ENCODE measurements around the gene SERGEF. TPM values are rescaled to one million over a fixed set of nuclear protein-coding genes. Genes with fewer than 3 reads are reported as not detected.

The SERGEF gene
- total and polyA plus RNA-seq, 10 of the 15 experiments (the other 5 are each of a cell fraction or from before 2014, with no cell fraction given) = 14.6 to 27.8 (median 22.4) TPM

DNA sequence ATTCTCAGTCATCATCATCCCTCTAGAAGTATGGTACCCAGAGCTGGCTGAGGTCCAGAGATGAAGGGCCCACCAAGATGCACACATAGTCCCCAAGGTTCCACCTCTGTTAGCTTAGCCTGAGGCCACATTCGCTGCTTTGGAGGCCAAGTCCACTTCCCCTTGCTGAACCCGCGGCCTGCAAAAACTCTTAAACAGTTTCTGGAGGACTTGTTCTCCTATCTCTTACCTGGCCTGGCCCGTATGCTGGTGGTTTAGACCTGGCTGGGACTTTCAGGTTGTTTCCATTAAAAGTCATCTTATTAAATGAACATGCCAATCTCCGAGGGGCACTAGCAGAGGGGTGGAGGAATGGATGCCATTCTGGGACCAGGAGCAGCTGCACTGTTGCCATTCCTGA, 213.7 kb downstream of the SERGEF start:
- POLR2A ChIA-PET = no interaction called here
- FAIRE-seq (no peak), DNase-seq (ENCODE audit: low read depth, low spot score) (no peak), ATAC-seq (no peak)
- Histone ChIP-seq H3K27me3 (replicated peaks in 1 of 2; ENCODE audit: control insufficient read depth in 2 of 2, insufficient read depth in 2 of 2, low read length in 1 of 2) (no peaks in the 10 kb centered on the region), H3K4me3 (no peak overlapping the region), H3K79me2 (ENCODE audit: control insufficient read depth, insufficient read depth, low read length) (no peaks in the 10 kb centered on the region), H3K27ac (ENCODE audit: control insufficient read depth, insufficient read depth) (no peak overlapping the region), H3K4me1 (ENCODE audit: control insufficient read depth, insufficient read depth, low read length) (no peaks in the 10 kb centered on the region), H4K20me1 (ENCODE audit: control insufficient read depth, insufficient read depth) (no peaks in the 10 kb centered on the region), H2AFZ (ENCODE audit: control insufficient read depth, low read depth, low read length) (no peak overlapping the region), H3K4me2 (ENCODE audit: control insufficient read depth, insufficient read depth) (no peak overlapping the region), H3K36me3 (ENCODE audit: control insufficient read depth in 2 of 2, insufficient read depth in 2 of 2, low read length in 1 of 2) (no peaks in the 10 kb centered on the region), H3K9ac (ENCODE audit: control insufficient read depth, insufficient read depth, low read length) (no peak overlapping the region), H3K9me3 (replicated peaks; ENCODE audit: control insufficient read depth, insufficient read depth, low read length) (no peaks in the 10 kb centered on the region)
- WGBS (ENCODE audit: insufficient coverage, insufficient replicate concordance, low lambda C conversion rate, missing lambda C conversion rate) = 96% methylated on average over 5 of the region's 5 CpGs
- RAD21 ChIA-PET (ENCODE audit: unreplicated experiment) = no interaction called here
- intact Hi-C loops (cut with micrococcal nuclease; ENCODE audit: unreplicated experiment) (no loop called here), in situ Hi-C loops (cut with MboI) (no loop called here)
- TF ChIP-seq SREBF2 (IDR thresholded peaks at IDR 0.05; ENCODE audit: low read length) (no peak), MTA2 (IDR thresholded peaks at IDR 0.05; ENCODE audit: low read depth) (no peak), RFX5 (IDR thresholded peaks at IDR 0.05; ENCODE audit: low read depth, low read length) (no peak), FOXK2 (IDR thresholded peaks at IDR 0.05) (no peak), KAT2A (conservative IDR thresholded peaks at IDR 0.05; ENCODE audit: control insufficient read depth, low read depth, low read length) (no peak), RB1 (IDR thresholded peaks at IDR 0.05; ENCODE audit: borderline replicate concordance) (no peak), NFYA (IDR thresholded peaks at IDR 0.05; ENCODE audit: borderline replicate concordance, low read depth, low read length) (no peak), MYB (IDR thresholded peaks at IDR 0.05; ENCODE audit: borderline replicate concordance, low read depth, low read length) (no peak), SUPT20H (IDR thresholded peaks at IDR 0.05; ENCODE audit: borderline replicate concordance, control insufficient read depth, low read depth, low read length) (no peak), NFIC (IDR thresholded peaks at IDR 0.05; ENCODE audit: low read depth, low read length) (no peak), HCFC1 (IDR thresholded peaks at IDR 0.05; ENCODE audit: low read length) (no peak)
- TF ChIP-seq, protein P1, sequence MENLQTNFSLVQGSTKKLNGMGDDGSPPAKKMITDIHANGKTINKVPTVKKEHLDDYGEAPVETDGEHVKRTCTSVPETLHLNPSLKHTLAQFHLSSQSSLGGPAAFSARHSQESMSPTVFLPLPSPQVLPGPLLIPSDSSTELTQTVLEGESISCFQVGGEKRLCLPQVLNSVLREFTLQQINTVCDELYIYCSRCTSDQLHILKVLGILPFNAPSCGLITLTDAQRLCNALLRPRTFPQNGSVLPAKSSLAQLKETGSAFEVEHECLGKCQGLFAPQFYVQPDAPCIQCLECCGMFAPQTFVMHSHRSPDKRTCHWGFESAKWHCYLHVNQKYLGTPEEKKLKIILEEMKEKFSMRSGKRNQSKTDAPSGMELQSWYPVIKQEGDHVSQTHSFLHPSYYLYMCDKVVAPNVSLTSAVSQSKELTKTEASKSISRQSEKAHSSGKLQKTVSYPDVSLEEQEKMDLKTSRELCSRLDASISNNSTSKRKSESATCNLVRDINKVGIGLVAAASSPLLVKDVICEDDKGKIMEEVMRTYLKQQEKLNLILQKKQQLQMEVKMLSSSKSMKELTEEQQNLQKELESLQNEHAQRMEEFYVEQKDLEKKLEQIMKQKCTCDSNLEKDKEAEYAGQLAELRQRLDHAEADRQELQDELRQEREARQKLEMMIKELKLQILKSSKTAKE (IDR thresholded peaks at IDR 0.05; ENCODE audit: low read depth, poor library complexity, severe bottlenecking) = no peak
- TF ChIP-seq, protein P2, sequence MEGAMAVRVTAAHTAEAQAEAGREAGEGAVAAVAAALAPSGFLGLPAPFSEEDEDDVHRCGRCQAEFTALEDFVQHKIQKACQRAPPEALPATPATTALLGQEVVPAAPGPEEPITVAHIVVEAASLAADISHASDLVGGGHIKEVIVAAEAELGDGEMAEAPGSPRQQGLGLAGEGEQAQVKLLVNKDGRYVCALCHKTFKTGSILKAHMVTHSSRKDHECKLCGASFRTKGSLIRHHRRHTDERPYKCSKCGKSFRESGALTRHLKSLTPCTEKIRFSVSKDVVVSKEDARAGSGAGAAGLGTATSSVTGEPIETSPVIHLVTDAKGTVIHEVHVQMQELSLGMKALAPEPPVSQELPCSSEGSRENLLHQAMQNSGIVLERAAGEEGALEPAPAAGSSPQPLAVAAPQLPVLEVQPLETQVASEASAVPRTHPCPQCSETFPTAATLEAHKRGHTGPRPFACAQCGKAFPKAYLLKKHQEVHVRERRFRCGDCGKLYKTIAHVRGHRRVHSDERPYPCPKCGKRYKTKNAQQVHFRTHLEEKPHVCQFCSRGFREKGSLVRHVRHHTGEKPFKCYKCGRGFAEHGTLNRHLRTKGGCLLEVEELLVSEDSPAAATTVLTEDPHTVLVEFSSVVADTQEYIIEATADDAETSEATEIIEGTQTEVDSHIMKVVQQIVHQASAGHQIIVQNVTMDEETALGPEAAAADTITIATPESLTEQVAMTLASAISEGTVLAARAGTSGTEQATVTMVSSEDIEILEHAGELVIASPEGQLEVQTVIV (IDR thresholded peaks at IDR 0.05; ENCODE audit: borderline replicate concordance, partially characterized antibody) = no peak
- SMC1A ChIA-PET (ENCODE audit: uncharacterized antibody, unreplicated experiment) = no interaction called here
- CTCF ChIA-PET = no interaction called here
- BruUV-seq (replicated peaks) = no TSS peak
